ENCODE measurements around the gene SMYD2. TPM values are rescaled to one million over a fixed set of nuclear protein-coding genes. Genes with fewer than 3 reads are reported as not detected.
A peak's percentile ranks its signal among the peaks of the same experiment; 100 is the strongest.

The SMYD2 gene
- total RNA-seq, 4 donors from 2014 or later: 10.5 to 23.7 (median 15.0) TPM

GRCh38 chr1:214261206-214262123, 19.5 kb upstream of the SMYD2 start:
- peak; percentile 68 to 83 for DNase-seq (ENCODE audit: low spot score in 2 of 2)
- no peak overlapping the region for H3K4me3 ChIP-seq
- TF ChIP-seq CTCF (IDR thresholded peaks at IDR 0.05) (peak; percentile 81 to 90 (median 86)), POLR2A (IDR thresholded peaks at IDR 0.05) (no peak), EP300 (IDR thresholded peaks at IDR 0.05) (no peak)
- no peaks in the 10 kb centered on the region for H3K9me3 ChIP-seq
- peaks cover 0 to 59% of the 10 kb centered on the region in 2 donors for H3K27me3 ChIP-seq
- WGBS, 2 donors: 11% methylated on average over 15 of the region's 15 CpGs
- no peak overlapping the region for H3K27ac ChIP-seq
- no peaks in the 10 kb centered on the region for H3K4me1 ChIP-seq
- H3K36me3 ChIP-seq: no peaks in the 10 kb centered on the region

GRCh38 chr1:214264196-214264595, 16.8 kb upstream of the SMYD2 start:
- WGBS, 2 donors: 59 to 65% methylated on average over 4 of the region's 4 CpGs
- Histone ChIP-seq H3K9me3 (no peaks in the 10 kb centered on the region), H3K27ac (no peak overlapping the region), H3K36me3 (no peaks in the 10 kb centered on the region), H3K4me1 (no peaks in the 10 kb centered on the region), H3K27me3 (peaks cover 0 to 79% of the 10 kb centered on the region in 2 donors), H3K4me3 (no peak overlapping the region)
- no peak for DNase-seq (ENCODE audit: low spot score in 2 of 2)
- TF ChIP-seq CTCF (IDR thresholded peaks at IDR 0.05): no peak
- no peak for TF ChIP-seq EP300 (IDR thresholded peaks at IDR 0.05)
- TF ChIP-seq POLR2A (IDR thresholded peaks at IDR 0.05): no peak

DNA sequence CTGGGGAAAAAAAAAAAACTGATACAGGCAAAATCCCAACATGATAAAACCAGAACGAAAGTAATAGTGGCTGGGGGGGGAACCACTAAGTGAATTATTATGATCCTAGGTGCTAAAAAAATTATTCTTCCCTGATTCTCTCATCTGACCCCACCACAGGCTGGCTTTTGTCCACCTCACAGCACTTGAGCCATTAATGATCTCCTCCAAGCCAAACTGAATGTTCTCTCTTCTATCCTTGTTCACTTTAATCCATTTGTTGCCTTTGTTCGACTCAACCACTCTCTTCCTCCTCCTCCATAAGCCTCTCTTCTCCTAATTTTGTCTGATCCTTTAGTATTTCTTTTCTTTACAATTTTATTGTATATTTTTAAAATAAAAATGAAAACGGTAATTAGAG, 16.0 kb upstream of the SMYD2 start:
- Histone ChIP-seq H3K4me1 (no peaks in the 10 kb centered on the region), H3K27ac (no peak overlapping the region), H3K9me3 (no peaks in the 10 kb centered on the region), H3K4me3 (no peak overlapping the region), H3K27me3 (peaks cover 0 to 86% of the 10 kb centered on the region in 2 donors), H3K36me3 (no peaks in the 10 kb centered on the region)
- no peak for DNase-seq (ENCODE audit: low spot score in 2 of 2)
- 60 to 63% methylated on average over 3 of the region's 3 CpGs for WGBS, 2 donors
- TF ChIP-seq EP300 (IDR thresholded peaks at IDR 0.05) (no peak), CTCF (IDR thresholded peaks at IDR 0.05) (no peak), POLR2A (IDR thresholded peaks at IDR 0.05) (no peak)

DNA sequence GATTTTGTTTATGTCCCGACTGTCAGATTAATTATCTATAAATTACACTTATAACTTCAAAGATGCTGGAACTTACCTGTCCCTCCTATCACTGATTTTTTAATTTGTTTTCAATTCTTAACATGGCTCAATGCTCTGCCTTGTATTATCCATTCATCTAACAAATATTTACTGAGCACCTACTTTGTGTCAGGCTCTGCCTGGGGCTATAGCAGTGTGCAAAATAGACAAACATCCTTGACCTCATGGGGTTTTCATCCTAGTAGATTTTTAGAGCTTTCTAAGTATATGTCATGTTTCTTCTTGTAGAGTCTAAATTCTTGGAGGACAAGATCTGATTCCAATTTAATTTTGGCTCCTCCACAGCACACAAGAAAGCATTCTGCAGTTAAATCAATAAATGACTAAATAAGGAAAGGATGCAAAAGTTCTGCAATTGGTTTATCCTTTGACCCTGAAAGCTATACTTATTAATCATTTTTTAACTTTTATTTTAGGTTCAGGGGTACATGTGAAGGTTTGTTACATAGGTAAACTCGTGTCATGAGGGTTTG, 10.8 kb upstream of the SMYD2 start:
- Histone ChIP-seq H3K36me3 (no peaks in the 10 kb centered on the region), H3K4me3 (no peak overlapping the region), H3K4me1 (no peaks in the 10 kb centered on the region), H3K9me3 (peaks cover 0 to under 1% (median 0%) of the 10 kb centered on the region in 4 donors), H3K27ac (no peak overlapping the region), H3K27me3 (peaks cover 0 to 63% of the 10 kb centered on the region in 2 donors)
- TF ChIP-seq EP300 (IDR thresholded peaks at IDR 0.05): no peak
- no peak for TF ChIP-seq POLR2A (IDR thresholded peaks at IDR 0.05)
- TF ChIP-seq CTCF (IDR thresholded peaks at IDR 0.05): no peak
- no peak for DNase-seq (ENCODE audit: low spot score in 2 of 2)
- WGBS, 2 donors: 63 to 66% methylated on average over 2 of the region's 2 CpGs
